ENCODE data around the gene THNSL1. TPM values are rescaled to one million over a fixed set of nuclear protein-coding genes. Genes with fewer than 3 reads are reported as not detected.
"Not testable (repeated sequence)": the region's sequence is repeated elsewhere in the genome, so short reads cannot be mapped to it uniquely, and the experiment has no call there.

Gene THNSL1
- polyA plus RNA-seq, 1 donor = 17.4 TPM

DNA sequence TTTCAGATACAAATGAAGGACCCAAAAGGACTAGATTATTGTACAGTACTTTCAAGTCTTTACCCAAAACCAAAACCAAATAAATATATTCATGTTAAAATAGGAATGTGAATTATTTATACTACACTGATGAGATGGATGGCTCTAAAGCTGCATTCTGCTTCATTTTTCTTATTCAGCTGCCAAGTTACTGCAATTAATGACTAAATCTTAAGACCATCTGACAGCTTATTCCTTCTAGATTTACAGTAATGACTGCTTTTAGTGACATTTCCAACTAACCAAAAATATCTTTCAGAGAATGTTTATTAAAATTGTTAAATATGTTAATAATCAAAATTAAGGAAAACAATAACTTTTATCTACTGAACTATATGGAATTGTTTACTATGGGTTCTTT, 21.3 kb upstream of the THNSL1 start:
- no peak for DNase-seq

DNA sequence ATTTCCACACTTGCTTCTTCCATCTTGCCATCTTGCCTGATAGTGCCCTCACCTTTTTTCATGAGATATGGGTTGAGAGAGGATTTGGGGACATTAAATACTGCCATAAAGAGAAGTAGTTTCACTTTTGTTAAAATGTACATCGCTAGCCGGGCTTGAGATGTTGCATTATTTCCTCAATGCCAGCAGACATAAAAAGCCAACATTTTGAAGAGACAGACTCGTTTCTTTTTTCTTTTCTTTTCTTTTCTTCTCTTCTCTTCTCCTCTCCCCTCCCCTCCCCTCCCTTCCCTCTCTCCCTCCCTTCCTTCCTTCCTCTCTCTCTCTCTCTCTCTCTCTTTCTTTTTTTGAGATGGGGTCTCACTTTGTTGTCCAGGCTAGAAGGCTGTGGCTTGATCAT, 18.4 kb upstream of the THNSL1 start:
- DNase-seq = no peak

DNA sequence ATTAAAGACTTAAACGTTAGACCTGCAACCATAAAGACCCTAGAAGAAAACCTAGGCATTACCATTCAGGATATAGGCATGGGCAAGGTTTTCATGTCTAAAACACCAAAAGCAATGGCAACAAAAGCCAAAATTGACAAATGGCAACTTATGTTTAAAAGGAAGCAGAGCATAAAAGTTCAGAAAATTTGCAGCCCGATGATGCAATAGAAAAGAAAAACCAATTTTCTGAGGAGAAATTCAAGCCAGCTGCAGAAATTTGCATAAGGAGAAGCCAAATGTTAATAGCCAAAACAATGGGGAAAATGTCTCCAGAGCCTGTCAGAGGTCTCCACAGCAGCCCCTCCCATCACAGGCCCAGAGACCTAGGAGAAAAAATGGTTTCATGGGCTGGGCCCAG, 4.8 kb upstream of the THNSL1 start:
- DNase-seq = not testable (repeated sequence)

DNA sequence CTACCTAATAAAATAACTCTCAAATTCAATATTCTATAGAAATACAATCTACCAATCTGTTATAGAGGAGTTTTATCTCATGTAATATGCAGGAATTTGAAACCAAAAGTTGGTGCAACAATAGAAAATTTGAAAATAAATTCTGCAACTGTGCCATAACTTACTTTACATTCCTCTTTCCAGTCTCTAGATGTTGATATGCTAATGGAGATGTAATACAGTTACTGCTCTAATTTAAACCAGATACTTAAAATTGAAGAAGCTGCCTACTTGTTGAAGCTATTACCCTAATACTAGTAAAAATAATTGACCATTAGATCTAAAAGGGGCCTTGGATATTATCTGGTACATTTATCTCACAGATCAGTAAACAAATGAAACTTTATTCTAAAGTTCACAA, 1.8 kb upstream of the THNSL1 start:
- DNase-seq = no peak

DNA sequence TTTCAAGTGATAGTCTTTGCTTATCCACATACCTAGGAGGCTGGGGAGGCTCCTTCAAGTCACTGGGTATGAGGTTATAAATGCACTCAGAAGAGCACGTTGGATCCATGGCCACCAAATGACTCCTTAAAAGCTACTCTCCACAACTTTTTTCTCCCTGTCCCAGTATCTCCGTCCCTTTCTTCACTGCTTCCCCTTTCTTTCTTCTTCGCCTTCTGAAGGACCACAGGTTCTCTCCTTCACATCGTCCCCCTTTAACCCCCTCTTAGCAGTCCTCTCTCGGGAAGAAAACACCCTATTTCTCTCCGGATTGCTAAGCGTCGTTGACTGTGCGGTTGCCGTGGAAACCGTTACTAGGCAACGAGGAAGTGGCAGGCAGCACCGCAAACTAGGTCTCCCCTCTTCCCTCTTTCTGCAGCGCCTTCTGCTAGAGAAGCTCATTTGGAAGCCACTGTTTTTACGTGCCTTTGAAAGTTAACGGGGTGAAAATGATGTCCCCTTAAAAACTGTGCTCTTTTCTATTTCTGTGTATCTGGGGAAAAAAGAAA, 510 bp upstream of the THNSL1 start, which contains the start of gene ENKUR:
Gene ENKUR, minus strand, starts transcription at position 331 of the 548 bp plus-strand sequence. Its CDS starts 222 bp downstream, at position 109.
- peak; percentile 97 for DNase-seq

DNA sequence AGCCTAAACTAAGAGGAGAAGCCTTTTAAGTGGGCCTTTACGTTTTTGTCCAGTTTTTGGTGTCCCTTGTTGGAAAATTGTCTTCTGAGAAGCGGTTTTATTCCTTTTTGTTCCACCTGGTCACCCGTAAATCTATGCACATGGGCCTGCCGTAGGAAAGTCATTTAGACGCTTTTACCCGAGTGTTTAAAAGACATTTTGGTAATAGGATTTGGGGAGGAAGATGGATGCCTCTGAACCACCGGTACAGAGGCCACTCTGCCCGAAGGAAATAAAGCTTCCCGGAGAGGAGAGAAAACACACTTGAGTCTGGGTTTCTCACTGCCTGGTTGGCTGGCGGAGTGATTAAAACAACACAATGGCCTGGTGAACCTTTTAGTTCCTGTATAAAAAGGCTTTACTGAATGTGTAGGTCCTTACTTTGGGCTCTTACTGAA, 760 bp downstream of the THNSL1 start:
- no peak for DNase-seq

DNA sequence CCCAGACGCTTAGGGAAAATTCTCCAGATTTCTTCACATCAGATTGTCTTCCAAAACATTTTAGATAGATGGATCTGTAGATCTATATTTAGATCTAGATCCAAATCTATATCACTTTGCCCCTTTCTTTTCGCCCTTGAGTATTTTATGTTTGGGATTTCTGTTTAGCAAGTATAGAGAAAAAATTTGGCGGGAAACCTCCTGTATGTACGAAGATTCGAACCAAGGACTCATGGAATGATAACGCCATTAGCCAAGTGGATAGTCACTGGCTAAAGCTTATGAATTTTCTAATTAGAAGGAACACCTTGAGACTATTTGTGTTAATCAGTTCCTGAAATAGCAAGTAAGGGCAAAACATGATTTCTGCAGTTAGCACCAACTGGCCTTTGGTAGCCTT, 1.2 kb downstream of the THNSL1 start:
- DNase-seq = no peak

DNA sequence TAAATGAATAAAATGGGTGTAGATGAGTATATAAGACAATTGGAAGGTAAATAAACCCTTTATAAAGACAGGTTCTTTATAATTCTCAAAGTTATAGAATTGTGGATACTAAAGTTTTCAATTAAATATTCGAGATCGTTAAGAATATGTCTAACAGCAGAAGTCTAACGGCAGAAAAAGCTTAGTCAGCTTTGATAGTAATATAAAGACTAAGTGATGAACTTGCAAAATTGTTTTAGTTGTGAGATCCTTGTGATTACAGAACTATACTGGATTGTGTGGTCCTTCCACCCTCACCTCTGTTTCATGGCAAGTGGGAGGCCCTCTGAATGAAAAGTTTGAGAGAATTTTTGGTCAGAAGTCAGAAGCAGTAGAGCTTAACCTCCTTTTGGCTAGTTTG, 2.3 kb downstream of the THNSL1 start:
- no peak for DNase-seq

DNA sequence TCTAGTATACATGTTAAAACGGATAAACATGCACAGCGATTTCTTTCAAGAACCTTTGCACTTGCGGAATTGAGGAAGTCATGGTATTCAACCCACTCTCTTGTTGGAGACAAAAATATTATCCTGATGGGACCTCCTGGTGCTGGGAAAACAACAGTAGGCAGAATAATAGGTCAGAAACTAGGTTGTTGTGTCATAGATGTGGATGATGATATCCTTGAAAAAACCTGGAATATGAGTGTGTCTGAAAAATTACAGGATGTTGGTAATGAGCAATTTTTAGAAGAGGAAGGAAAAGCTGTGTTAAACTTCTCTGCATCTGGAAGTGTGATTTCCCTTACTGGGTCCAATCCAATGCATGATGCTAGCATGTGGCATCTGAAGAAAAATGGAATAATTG, 6.9 kb downstream of the THNSL1 start:
- DNase-seq = no peak

DNA sequence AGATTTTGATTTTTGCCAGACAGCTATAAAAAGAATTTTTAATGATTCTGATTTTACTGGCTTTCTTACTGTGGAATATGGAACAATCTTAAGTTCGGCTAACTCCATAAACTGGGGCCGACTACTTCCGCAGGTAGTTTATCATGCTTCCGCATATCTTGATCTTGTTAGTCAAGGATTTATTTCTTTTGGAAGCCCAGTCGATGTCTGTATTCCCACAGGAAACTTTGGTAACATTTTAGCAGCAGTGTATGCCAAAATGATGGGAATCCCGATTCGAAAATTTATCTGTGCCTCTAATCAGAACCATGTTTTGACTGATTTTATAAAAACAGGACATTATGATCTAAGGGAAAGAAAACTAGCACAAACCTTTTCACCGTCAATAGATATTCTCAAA, 8.1 kb downstream of the THNSL1 start:
- DNase-seq = no peak

DNA sequence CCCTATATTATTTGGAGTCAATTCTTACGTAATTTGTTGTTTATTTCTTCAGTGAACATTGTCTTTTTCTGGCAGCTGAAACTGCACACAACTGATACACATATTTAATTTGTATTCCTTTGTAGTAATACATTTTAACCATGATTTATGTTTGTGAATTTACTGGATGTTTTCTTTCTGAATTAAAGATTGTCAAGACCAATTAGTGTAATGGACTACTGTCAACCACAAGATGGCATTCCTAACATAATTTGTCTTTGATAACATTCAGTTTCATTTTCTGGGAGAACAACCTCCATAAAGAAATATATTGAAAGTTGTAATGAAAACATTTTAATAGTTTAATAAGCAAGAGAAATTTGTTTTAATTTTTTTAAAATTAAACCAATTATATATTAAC, 10.1 kb downstream of the THNSL1 start:
- DNase-seq = no peak

DNA sequence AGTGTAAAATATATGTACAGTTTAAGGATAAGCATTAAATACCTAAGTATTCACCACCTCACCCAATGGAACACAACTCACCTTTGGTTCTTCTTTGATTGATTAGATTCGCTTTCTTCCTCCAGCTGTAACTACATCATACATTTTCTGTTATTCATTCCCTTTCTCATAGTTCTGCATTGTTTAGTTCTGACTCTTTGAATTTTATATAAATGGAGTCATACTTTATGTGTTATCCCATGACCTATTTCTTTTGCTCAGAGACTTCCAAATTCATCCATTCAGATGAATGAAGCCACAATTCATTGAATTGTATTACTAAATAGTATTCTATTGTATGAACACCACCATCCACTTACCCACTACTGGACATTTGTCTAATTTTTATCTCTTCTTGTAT, 12.3 kb downstream of the THNSL1 start:
- DNase-seq = no peak

DNA sequence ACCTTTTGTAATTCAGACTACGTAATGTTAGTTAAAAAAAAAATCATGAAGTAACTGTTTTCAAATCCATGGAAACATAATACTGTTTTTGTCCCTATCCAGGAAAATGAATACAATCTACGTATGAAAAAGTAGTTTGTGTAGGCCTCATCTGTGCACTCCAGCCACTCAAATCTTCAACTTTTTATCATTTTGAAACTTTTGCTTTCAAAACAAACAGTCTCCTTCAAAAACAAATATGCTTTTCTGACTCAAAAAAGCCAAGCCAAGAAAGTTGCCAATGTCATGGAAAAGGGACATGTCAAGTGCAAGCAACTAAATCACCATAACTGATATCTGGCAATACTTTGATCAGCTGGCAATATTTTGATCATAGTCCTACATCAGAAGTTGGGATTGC, 13.1 kb downstream of the THNSL1 start:
- DNase-seq = no peak

DNA sequence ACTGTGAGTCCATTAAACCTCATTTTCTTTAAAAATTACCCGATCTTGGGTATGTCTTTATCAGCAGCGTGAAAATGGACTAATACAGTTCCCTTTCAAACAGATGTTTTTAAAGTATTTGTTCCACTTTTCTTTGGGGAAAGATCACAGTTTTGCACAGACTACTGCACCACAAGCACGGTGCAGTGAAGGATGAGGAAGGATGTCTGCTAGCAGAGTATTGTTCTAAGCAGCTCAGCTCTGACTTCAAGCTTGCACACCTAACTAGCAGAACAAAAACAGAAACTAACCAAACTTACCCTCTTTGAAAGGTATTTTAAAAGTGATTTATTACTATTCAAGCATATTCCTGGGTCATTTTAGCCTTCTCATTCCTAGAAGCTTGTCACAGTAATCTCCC, 20.0 kb downstream of the THNSL1 start:
- DNase-seq = no peak

DNA sequence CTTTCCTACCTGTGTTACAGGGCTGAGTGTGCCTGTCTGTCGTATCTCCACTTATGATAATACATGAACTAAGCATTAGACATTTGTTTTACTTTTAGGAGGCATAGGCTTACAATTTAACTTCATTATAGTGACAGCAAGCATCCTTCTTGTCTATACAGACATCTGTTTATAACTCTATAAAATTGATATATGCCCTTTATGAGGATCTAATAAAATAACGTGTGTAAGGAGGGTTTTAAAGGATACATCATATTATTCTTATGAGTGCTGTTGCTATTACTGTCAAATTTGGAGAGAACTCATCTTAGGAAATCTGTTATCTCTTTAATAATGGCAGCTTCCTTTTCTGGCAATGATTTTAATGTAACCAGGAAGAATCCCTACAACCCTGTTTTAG, 21.9 kb downstream of the THNSL1 start:
- no peak for DNase-seq

DNA sequence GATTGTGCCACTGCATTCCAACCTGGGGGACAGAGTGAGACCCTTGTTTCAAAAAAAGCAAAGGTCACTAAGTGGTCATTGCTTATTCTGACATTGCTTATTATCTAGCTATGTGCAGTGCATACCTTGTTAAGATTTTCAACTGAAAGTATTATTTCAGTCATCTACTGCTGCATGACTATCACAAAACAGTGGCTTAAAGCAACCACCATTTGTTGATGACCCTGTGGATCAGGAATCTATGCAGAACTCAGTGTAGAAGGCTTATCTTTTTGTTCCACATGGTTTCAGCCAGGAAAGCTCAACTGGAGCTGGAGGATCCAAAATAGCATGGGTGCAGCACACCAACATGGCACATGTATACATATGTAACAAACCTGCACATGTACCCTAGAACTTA, 23.1 kb downstream of the THNSL1 start:
- DNase-seq = no peak

DNA sequence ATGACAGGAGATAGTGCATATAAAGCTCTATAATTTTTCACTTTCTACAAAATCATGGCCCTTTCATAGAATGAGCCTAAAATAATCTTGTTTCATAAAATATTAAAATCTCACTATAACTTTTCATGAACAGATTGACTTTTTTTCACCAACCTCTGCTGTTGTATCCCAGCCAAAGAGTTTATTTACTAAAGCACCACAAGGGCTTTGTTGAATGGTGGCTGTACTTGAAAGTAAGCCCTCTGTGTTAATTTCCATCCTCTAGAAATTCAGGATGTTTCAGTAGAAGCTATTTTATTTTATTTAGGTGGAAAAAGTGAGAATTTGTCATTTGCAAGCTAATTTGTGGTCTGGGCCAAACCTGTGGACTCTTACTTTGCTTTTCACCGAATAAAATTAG, 30.2 kb downstream of the THNSL1 start:
- no peak for DNase-seq

DNA sequence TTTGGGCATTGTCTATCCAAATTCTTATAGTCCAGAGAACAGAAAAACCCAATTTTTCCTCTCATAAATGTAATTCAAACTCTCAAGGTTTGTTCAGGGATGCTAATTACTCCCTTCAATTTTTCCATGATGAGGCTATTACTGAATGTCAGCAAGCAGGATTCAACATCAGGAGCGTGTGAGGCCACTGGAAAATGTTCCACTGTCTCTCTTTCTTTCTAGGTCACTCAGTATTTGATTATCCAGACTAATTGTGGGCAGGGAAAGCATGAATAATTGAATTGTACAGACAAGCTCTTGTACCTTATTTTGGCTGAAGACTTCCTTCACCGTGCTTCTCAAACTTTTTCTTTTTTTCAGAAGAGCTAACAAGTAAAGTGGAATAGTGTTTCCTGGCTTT, 30.7 kb downstream of the THNSL1 start:
- DNase-seq = no peak

DNA sequence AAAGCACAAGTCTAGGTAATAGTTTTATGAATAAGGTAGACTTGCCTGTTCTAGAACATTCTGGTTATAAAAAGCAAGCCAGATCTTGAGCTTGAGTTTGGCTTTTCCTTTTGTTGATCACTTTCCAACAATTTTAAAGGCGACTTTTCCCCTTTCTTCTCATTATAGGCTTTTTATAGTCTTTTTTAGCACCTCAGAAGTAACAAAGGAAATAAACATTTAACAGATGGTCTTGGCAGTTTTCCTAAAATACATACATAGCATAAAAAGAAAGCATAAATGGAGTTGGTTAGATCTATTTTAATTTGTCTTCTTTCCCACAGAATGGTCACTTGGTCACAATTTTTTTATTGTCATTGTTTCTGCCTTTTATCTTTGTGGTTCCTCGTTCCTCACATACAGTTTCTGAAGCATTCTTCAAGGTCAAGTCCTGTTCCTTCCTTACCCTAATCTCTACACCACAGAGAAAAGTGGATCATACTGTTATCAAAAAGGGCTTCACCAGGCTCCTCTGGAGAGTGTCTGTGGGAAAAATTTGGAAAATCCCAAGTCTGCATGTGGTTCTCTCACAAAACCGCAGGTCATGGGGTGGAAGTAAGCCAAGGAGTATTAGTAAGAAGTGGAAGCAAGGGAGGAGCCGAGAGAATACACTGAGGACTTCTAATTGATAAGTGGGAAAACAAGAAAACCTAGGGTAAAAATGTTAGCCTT, 31.3 kb downstream of the THNSL1 start:
- no peak for DNase-seq

DNA sequence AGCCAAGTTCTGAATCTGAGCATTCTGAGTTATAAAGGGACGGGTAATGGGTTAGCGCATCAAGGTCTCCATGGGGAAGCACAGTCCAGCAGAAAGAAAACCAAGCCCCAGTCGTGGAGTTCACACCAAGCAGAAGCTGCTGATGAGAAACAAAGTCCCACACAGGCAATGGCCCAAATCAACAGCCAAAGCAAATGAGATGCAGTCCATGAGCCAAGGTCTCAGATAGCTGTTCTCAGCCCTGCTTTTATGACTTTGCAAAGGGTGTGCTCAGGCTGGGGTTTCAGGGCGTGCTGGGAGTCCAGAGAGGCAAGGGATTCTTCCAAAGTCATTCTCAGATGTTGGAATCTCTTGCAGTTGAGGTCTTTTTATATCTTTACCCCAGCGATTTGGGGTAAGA, 32.0 kb downstream of the THNSL1 start:
- DNase-seq = no peak

DNA sequence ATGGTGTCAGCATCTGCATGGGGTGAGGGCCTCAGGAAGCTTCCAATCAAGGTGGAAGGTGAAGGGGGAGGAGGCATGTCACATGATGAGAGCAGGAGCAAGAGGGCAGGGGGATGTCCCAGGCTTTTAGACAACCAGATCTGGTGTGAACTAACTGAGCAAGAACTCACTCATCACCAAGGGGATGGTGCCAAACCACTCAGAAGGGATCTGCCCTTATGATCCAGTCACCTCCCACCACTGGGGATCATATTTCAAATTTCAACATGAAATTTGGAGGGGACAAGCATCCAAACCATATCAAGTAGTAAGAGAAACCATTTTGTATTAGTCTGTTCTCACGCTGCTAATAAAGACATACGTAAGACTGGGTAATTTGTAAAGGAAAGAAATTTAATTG, 33.6 kb downstream of the THNSL1 start:
- no peak for DNase-seq

DNA sequence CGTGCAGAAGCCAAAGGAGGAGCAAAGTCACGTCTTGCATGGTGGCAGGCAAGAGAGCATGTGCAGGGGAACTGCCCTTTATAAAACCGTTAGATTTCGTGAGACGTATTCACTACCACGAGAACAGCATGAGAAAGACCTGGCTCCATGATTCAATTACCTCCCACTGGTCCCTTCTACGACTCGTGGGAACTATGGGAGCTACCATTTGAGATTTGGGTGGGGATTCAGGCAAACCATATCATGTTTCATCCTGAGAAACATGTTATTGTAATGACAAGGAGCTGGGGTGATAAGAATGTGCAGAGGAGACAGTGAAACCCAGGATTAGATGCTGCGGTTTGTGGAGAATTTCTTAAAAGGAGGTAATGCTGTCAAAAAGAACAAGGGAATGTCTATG, 34.0 kb downstream of the THNSL1 start:
- DNase-seq = no peak

DNA sequence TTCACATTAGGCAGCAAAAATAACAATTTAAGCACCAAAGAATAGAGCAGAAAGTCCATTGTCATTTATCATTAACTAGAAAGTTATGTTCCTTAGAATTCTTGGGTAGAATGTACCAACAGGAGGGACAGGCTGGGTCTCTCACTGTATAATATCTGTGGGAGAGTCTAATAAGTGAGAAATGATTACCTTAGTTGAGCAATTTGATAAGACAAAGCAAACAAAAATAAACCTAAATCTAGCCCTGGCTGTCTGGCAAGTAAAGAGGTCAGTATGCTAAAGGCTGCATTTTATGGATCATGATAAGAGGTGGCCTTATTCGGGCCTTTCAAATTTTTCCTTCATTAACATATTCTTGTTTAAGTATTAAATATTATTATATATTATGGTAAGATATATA, 35.6 kb downstream of the THNSL1 start:
- no peak for DNase-seq

DNA sequence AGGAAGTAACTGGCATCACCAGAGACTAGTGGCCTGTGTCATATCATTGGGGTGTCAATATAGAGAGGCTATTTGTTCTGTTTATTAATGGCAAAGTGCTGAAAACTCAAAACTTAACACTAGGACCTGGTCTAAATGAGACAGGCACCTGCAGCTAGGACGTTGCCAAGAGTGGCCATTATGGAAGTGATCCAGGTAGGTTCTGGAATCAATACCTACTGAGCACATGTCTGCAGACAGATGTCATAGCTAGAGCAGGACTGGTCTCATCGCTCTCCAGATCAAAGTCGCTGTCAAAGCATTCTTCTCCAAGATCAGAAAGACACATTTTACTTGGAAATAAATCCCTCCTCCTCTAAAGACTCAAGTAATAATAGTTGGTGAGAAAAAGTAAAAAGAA, 40.3 kb downstream of the THNSL1 start:
- DNase-seq = no peak
